HEK293 (cell line): ENCODE data around the gene MTFR1L.

Source experiments
- CTCF ChIA-PET: fragments of 350-600 bp; formaldehyde crosslinking; extraction: SDS; loops from one replicate; lab custom pipeline; 2021; ENCODE audit warnings: antibody characterized with exemption; lab: Yijun Ruan, JAX
- POLR2A ChIA-PET: fragments of 300-600 bp; formaldehyde crosslinking; extraction: SDS; loops from one replicate; lab custom pipeline; 2020; ENCODE audit warnings: antibody characterized with exemption, inconsistent platforms; lab: Yijun Ruan, JAX
- H3K27ac ChIP-seq: fragments of 200-500 bp; sonication (Bioruptor generic); 2 replicates; pipeline ENCODE4 v1.5.1; 2014; ENCODE audit warnings: low read depth, low read length, control low read depth, inconsistent platforms; ENCODE audit errors: extremely low read depth
- H3K36me3 ChIP-seq, 2 experiments: fragments of 200-500 bp in 1 of 2; sonication (Bioruptor generic) in 1 of 2; 1 replicate in 1 of 2; 2 replicates in 1 of 2; pipeline ENCODE4 v1.5.1; 2014 to 2017; ENCODE audit warnings: inconsistent platforms in 2 of 2, low read length in 2 of 2; ENCODE audit not compliant: control insufficient read depth in 2 of 2, insufficient read depth in 1 of 2
- H3K4me1 ChIP-seq: fragments of 200-500 bp; sonication (Bioruptor generic); 2 replicates; pipeline ENCODE4 v1.5.1; 2014; ENCODE audit warnings: mild to moderate bottlenecking, low read length, inconsistent platforms; ENCODE audit not compliant: control insufficient read depth, insufficient read depth
- H3K4me3 ChIP-seq: 2 replicates; pipeline ENCODE4 v1.5.1; 2011; ENCODE audit warnings: low read depth, mild to moderate bottlenecking, control low read depth, low read length, moderate library complexity
- H3K9me3 ChIP-seq: fragments of 200-500 bp; sonication (Bioruptor generic); 2 replicates; pipeline ENCODE4 v1.5.1; 2014; ENCODE audit warnings: low read depth, low read length, inconsistent platforms; ENCODE audit not compliant: control insufficient read depth, insufficient read depth
- GLIS2 ChIP-seq: fragments of 450-650 bp; formaldehyde crosslinking; IDR thresholded peaks from 2 replicates; pipeline ENCODE4 v1.5.1; 2016; ENCODE audit warnings: missing biosample characterization, missing genetic modification characterization
- KLF10 ChIP-seq: fragments of 450-650 bp; IDR thresholded peaks from 2 replicates; pipeline ENCODE4 v1.5.1; 2018; ENCODE audit warnings: missing biosample characterization, mild to moderate bottlenecking, missing genetic modification characterization
- SP3 ChIP-seq: fragments of 450-650 bp; formaldehyde crosslinking; IDR thresholded peaks from 2 replicates; pipeline ENCODE4 v1.5.1; 2016; ENCODE audit warnings: missing biosample characterization, missing genetic modification characterization
- TRIM28 ChIP-seq: IDR thresholded peaks from 2 replicates; pipeline ENCODE4 v1.6.1; 2011; ENCODE audit warnings: low read length, control low read depth, borderline replicate concordance
- ZBTB20 ChIP-seq: fragments of 450-650 bp; formaldehyde crosslinking; IDR thresholded peaks from 2 replicates; pipeline ENCODE4 v1.5.1; 2016; ENCODE audit warnings: missing biosample characterization, missing genetic modification characterization
- ZFP69B ChIP-seq: fragments of 450-650 bp; formaldehyde crosslinking; IDR thresholded peaks from 2 replicates; pipeline ENCODE4 v1.5.1; 2016; ENCODE audit warnings: missing biosample characterization, missing genetic modification characterization
- ZNF146 ChIP-seq: fragments of 450-650 bp; formaldehyde crosslinking; IDR thresholded peaks from 2 replicates; pipeline ENCODE4 v1.5.1; 2016; ENCODE audit warnings: missing biosample characterization, missing genetic modification characterization
- ZNF184 ChIP-seq: fragments of 450-650 bp; IDR thresholded peaks from 2 replicates; pipeline ENCODE4 v1.5.1; 2018; ENCODE audit warnings: missing biosample characterization, mild to moderate bottlenecking, missing genetic modification characterization
- ZNF426 ChIP-seq: fragments of 450-650 bp; formaldehyde crosslinking; IDR thresholded peaks from 2 replicates; pipeline ENCODE4 v1.5.1; 2017; ENCODE audit warnings: missing biosample characterization, missing genetic modification characterization, mild to moderate bottlenecking, inconsistent platforms, moderate library complexity
- ZNF473 ChIP-seq: fragments of 450-650 bp; formaldehyde crosslinking; IDR thresholded peaks from 2 replicates; pipeline ENCODE4 v1.5.1; 2017; ENCODE audit warnings: missing biosample characterization, missing genetic modification characterization
- ZNF560 ChIP-seq: fragments of 450-650 bp; formaldehyde crosslinking; IDR thresholded peaks from 2 replicates; pipeline ENCODE4 v1.5.1; 2017; ENCODE audit warnings: missing biosample characterization, missing genetic modification characterization, borderline replicate concordance
- ZNF658 ChIP-seq: fragments of 450-650 bp; formaldehyde crosslinking; IDR thresholded peaks from 2 replicates; pipeline ENCODE4; 2016; ENCODE audit warnings: missing biosample characterization, missing genetic modification characterization
- ZNF768 ChIP-seq: fragments of 450-650 bp; formaldehyde crosslinking; IDR thresholded peaks from 2 replicates; pipeline ENCODE4 v1.5.1; 2018; ENCODE audit warnings: missing biosample characterization, mild to moderate bottlenecking, missing genetic modification characterization
- ZSCAN23 ChIP-seq: fragments of 450-650 bp; formaldehyde crosslinking; IDR thresholded peaks from 2 replicates; pipeline ENCODE4 v1.5.1; 2016; ENCODE audit warnings: missing biosample characterization, missing genetic modification characterization
- TF ChIP-seq, protein P1 (sequence below): fragments of 450-650 bp; formaldehyde crosslinking; IDR thresholded peaks from 2 replicates; pipeline ENCODE4 v1.5.1; 2016; ENCODE audit warnings: missing biosample characterization, missing genetic modification characterization
- TF ChIP-seq, protein P2 (sequence below): fragments of 450-650 bp; formaldehyde crosslinking; IDR thresholded peaks from 2 replicates; pipeline ENCODE4 v1.5.1; 2016; ENCODE audit warnings: missing biosample characterization, missing genetic modification characterization
- TF ChIP-seq, protein P3 (sequence below): fragments of 450-650 bp; formaldehyde crosslinking; IDR thresholded peaks from 2 replicates; pipeline ENCODE4 v1.5.1; 2016; ENCODE audit warnings: missing biosample characterization, missing genetic modification characterization, borderline replicate concordance
- TF ChIP-seq, protein P4 (sequence below): fragments of 450-650 bp; formaldehyde crosslinking; IDR thresholded peaks from 2 replicates; pipeline ENCODE4 v1.5.1; 2016; ENCODE audit warnings: missing biosample characterization, missing genetic modification characterization, low read depth
- TF ChIP-seq, protein P5 (sequence below): fragments of 450-650 bp; formaldehyde crosslinking; IDR thresholded peaks from 2 replicates; pipeline ENCODE4 v1.5.0; 2017; ENCODE audit warnings: missing biosample characterization, missing genetic modification characterization, borderline replicate concordance

The MTFR1L gene

DNA sequence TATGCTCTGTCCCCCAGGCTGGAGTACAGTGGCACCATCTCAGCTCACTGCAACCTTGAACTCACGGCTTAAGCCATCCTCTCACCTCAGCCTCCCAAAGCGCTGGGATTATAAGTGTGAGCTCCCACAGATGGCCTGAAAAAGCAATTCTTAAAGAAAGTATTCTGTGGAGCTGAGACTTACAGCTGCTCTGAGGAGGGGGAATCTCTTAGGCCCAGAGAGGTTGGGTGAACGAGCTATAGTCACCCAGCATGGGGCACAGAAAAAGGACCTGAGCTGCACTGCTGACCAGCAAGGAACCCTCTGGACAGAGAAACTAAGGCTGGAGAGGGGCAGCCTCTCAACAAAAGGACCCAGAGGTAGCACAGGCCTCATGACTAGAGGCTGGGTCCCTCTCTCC, 54.5 kb downstream of the MTFR1L start (continued):
- TF ChIP-seq ZNF184 (tag by site-specific recombination) (no peak), ZNF768 (tag by site-specific recombination) (peak; percentile 75; the same call in 1 of the 2 replicates), ZNF560 (tag by site-specific recombination) (no peak)

DNA sequence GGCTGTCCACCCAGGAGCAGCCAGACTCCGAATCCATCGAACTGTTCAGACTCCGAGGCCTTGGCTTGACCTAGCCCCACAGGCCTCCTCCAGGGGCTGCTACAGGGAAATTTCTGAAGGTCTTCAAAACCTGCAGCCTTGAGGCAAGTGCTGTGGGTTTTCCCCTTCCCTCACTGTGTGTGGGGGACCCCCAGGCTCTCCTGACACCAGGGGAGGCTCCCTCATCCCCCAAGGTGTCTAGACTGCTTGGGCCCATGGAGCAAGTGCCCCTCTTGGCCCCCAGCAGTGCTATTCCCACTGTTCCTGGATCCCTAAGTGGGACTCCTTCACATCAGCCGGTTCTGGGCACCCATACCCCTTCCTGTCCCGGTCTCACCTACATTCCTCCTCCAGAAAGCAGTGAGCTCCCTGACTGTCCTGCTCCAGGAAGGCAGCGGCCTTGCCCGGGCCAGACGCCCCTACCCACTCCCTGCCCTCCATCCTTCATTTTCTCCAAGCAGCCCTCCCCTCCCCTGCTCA, 54.9 kb downstream of the MTFR1L start:
- Histone ChIP-seq H3K4me3 (peak overlapping the region; percentile 44), H3K27ac (peak overlapping the region; percentile 42; the same call in 1 of the 2 replicates)
- POLR2A ChIA-PET, result interaction anchor here (0.6 to 1.8 kb wide), 10 partner anchors 11 to 123 kb away, joined by 3 to 7 read pairs (median 4); partner anchors contain the start of genes MTFR1L and PAFAH2
- TF ChIP-seq, protein P1, sequence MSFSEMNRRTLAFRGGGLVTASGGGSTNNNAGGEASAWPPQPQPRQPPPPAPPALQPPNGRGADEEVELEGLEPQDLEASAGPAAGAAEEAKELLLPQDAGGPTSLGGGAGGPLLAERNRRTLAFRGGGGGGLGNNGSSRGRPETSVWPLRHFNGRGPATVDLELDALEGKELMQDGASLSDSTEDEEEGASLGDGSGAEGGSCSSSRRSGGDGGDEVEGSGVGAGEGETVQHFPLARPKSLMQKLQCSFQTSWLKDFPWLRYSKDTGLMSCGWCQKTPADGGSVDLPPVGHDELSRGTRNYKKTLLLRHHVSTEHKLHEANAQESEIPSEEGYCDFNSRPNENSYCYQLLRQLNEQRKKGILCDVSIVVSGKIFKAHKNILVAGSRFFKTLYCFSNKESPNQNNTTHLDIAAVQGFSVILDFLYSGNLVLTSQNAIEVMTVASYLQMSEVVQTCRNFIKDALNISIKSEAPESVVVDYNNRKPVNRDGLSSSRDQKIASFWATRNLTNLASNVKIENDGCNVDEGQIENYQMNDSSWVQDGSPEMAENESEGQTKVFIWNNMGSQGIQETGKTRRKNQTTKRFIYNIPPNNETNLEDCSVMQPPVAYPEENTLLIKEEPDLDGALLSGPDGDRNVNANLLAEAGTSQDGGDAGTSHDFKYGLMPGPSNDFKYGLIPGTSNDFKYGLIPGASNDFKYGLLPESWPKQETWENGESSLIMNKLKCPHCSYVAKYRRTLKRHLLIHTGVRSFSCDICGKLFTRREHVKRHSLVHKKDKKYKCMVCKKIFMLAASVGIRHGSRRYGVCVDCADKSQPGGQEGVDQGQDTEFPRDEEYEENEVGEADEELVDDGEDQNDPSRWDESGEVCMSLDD (tag by site-specific recombination), result 0 out of 2 replicates have a peak, but pooled peaks have one; percentile 45
- no peak for TF ChIP-seq TRIM28
- no peak for TF ChIP-seq KLF10 (tag by site-specific recombination)
- peak; percentile 57; the same call in 1 of the 2 replicates for TF ChIP-seq ZFP69B (tag by site-specific recombination)
- no peak for TF ChIP-seq ZNF473 (tag by site-specific recombination)
- TF ChIP-seq ZBTB20 (tag by site-specific recombination), result no peak
- TF ChIP-seq ZNF658 (tag by site-specific recombination), result no peak
- TF ChIP-seq, protein P2, sequence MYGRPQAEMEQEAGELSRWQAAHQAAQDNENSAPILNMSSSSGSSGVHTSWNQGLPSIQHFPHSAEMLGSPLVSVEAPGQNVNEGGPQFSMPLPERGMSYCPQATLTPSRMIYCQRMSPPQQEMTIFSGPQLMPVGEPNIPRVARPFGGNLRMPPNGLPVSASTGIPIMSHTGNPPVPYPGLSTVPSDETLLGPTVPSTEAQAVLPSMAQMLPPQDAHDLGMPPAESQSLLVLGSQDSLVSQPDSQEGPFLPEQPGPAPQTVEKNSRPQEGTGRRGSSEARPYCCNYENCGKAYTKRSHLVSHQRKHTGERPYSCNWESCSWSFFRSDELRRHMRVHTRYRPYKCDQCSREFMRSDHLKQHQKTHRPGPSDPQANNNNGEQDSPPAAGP (tag by site-specific recombination), result no peak
- TF ChIP-seq SP3 (tag by site-specific recombination), result no peak
- TF ChIP-seq ZNF146 (tag by site-specific recombination), result no peak
- peak; percentile 57; the same call in 1 of the 2 replicates for TF ChIP-seq GLIS2 (tag by site-specific recombination)
- TF ChIP-seq, protein P3, sequence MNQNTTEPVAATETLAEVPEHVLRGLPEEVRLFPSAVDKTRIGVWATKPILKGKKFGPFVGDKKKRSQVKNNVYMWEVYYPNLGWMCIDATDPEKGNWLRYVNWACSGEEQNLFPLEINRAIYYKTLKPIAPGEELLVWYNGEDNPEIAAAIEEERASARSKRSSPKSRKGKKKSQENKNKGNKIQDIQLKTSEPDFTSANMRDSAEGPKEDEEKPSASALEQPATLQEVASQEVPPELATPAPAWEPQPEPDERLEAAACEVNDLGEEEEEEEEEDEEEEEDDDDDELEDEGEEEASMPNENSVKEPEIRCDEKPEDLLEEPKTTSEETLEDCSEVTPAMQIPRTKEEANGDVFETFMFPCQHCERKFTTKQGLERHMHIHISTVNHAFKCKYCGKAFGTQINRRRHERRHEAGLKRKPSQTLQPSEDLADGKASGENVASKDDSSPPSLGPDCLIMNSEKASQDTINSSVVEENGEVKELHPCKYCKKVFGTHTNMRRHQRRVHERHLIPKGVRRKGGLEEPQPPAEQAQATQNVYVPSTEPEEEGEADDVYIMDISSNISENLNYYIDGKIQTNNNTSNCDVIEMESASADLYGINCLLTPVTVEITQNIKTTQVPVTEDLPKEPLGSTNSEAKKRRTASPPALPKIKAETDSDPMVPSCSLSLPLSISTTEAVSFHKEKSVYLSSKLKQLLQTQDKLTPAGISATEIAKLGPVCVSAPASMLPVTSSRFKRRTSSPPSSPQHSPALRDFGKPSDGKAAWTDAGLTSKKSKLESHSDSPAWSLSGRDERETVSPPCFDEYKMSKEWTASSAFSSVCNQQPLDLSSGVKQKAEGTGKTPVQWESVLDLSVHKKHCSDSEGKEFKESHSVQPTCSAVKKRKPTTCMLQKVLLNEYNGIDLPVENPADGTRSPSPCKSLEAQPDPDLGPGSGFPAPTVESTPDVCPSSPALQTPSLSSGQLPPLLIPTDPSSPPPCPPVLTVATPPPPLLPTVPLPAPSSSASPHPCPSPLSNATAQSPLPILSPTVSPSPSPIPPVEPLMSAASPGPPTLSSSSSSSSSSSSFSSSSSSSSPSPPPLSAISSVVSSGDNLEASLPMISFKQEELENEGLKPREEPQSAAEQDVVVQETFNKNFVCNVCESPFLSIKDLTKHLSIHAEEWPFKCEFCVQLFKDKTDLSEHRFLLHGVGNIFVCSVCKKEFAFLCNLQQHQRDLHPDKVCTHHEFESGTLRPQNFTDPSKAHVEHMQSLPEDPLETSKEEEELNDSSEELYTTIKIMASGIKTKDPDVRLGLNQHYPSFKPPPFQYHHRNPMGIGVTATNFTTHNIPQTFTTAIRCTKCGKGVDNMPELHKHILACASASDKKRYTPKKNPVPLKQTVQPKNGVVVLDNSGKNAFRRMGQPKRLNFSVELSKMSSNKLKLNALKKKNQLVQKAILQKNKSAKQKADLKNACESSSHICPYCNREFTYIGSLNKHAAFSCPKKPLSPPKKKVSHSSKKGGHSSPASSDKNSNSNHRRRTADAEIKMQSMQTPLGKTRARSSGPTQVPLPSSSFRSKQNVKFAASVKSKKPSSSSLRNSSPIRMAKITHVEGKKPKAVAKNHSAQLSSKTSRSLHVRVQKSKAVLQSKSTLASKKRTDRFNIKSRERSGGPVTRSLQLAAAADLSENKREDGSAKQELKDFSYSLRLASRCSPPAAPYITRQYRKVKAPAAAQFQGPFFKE, result no peak
- TF ChIP-seq, protein P4, sequence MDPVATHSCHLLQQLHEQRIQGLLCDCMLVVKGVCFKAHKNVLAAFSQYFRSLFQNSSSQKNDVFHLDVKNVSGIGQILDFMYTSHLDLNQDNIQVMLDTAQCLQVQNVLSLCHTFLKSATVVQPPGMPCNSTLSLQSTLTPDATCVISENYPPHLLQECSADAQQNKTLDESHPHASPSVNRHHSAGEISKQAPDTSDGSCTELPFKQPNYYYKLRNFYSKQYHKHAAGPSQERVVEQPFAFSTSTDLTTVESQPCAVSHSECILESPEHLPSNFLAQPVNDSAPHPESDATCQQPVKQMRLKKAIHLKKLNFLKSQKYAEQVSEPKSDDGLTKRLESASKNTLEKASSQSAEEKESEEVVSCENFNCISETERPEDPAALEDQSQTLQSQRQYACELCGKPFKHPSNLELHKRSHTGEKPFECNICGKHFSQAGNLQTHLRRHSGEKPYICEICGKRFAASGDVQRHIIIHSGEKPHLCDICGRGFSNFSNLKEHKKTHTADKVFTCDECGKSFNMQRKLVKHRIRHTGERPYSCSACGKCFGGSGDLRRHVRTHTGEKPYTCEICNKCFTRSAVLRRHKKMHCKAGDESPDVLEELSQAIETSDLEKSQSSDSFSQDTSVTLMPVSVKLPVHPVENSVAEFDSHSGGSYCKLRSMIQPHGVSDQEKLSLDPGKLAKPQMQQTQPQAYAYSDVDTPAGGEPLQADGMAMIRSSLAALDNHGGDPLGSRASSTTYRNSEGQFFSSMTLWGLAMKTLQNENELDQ (tag by site-specific recombination), result no peak
- no peak for TF ChIP-seq ZSCAN23
- TF ChIP-seq ZNF426, result no peak
- TF ChIP-seq, protein P5, sequence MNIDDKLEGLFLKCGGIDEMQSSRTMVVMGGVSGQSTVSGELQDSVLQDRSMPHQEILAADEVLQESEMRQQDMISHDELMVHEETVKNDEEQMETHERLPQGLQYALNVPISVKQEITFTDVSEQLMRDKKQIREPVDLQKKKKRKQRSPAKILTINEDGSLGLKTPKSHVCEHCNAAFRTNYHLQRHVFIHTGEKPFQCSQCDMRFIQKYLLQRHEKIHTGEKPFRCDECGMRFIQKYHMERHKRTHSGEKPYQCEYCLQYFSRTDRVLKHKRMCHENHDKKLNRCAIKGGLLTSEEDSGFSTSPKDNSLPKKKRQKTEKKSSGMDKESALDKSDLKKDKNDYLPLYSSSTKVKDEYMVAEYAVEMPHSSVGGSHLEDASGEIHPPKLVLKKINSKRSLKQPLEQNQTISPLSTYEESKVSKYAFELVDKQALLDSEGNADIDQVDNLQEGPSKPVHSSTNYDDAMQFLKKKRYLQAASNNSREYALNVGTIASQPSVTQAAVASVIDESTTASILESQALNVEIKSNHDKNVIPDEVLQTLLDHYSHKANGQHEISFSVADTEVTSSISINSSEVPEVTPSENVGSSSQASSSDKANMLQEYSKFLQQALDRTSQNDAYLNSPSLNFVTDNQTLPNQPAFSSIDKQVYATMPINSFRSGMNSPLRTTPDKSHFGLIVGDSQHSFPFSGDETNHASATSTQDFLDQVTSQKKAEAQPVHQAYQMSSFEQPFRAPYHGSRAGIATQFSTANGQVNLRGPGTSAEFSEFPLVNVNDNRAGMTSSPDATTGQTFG, result no peak

More for the DNA sequence above, 54.9 kb downstream of the MTFR1L start:
- CTCF ChIA-PET, result interaction anchor here (0.5 to 0.6 kb wide), 2 partner anchors 52 to 1026 kb away, joined by 3 to 4 read pairs; no protein-coding TSS in a partner anchor
- no peaks in the 10 kb centered on the region for H3K9me3 ChIP-seq
- H3K36me3 ChIP-seq, result peaks cover 0 to 9% of the 10 kb centered on the region in 2 experiments; a peak in 1 of 3 replicates
- H3K4me1 ChIP-seq, result no peaks in the 10 kb centered on the region
